NT2/D1 (cell line): Measurements from ENCODE around the gene ARF1.

Experiments
- DNase-seq: peaks from one replicate; pipeline ENCODE4 v3.0.0-alpha.2; 2011; ENCODE audit warnings: low read depth, low spot score
- H3K27me3 ChIP-seq: 2 replicates; pipeline ENCODE4 v1.6.0; 2011; ENCODE audit warnings: mild to moderate bottlenecking; ENCODE audit not compliant: insufficient read length, insufficient read depth
- H3K36me3 ChIP-seq: 2 replicates; pipeline ENCODE4 v1.6.1; 2011; ENCODE audit warnings: mild to moderate bottlenecking, low read length, mixed read lengths; ENCODE audit not compliant: insufficient read depth, insufficient read length
- H3K4me1 ChIP-seq: 2 replicates; pipeline ENCODE4 v1.5.1; 2011; ENCODE audit not compliant: insufficient read depth, insufficient read length
- H3K4me3 ChIP-seq: 2 replicates; pipeline ENCODE4 v1.5.1; 2011; ENCODE audit warnings: low read depth; ENCODE audit not compliant: insufficient read length
- H3K9ac ChIP-seq: 2 replicates; pipeline ENCODE4 v1.6.0; 2011; ENCODE audit warnings: low read depth; ENCODE audit not compliant: insufficient read length
- H3K9me3 ChIP-seq: 2 replicates; pipeline ENCODE4 v1.5.1; 2011; ENCODE audit warnings: mild to moderate bottlenecking, low read length; ENCODE audit not compliant: insufficient read depth
- SUZ12 ChIP-seq: IDR thresholded peaks from 2 replicates; pipeline ENCODE4 v1.6.1; 2011; ENCODE audit not compliant: insufficient read length, insufficient read depth; ENCODE audit errors: extremely low read depth
- YY1 ChIP-seq: IDR thresholded peaks from 2 replicates; pipeline ENCODE4 v1.6.1; 2011; ENCODE audit not compliant: insufficient read length, insufficient read depth
- ZNF274 ChIP-seq: IDR thresholded peaks from 2 replicates; pipeline ENCODE4 v1.6.1; 2011; ENCODE audit warnings: mild to moderate bottlenecking, low read depth, low read length

ARF1 gene

GRCh38 chr1:228045405-228045804, 37.1 kb upstream of the ARF1 start:
- no peak for TF ChIP-seq SUZ12
- TF ChIP-seq ZNF274 = no peak
- TF ChIP-seq YY1 = no peak
- Histone ChIP-seq H3K9ac (peak overlapping the region; percentile 57), H3K4me3 (no peak overlapping the region), H3K9me3 (no peaks in the 10 kb centered on the region), H3K36me3 (no peaks in the 10 kb centered on the region), H3K4me1 (peaks cover 36% of the 10 kb centered on the region), H3K27me3 (peaks cover 14% of the 10 kb centered on the region)
- no peak for DNase-seq

- no peak overlapping the region for H3K4me3 ChIP-seq
- TF ChIP-seq SUZ12 = no peak
- TF ChIP-seq ZNF274 = no peak
- no peak for TF ChIP-seq YY1
- H3K27me3 ChIP-seq = peaks cover 14% of the 10 kb centered on the region
- H3K9ac ChIP-seq = peak overlapping the region; percentile 57
- no peak for DNase-seq
- H3K4me1 ChIP-seq = peaks cover 36% of the 10 kb centered on the region
- no peaks in the 10 kb centered on the region for H3K9me3 ChIP-seq
- H3K36me3 ChIP-seq = no peaks in the 10 kb centered on the region
These were observed 36.6 kb upstream of the ARF1 start for GRCh38 chr1:228045871-228046270.

- no peak overlapping the region for H3K9ac ChIP-seq
- H3K27me3 ChIP-seq = peaks cover 6% of the 10 kb centered on the region
- no peak for DNase-seq
- H3K36me3 ChIP-seq = no peaks in the 10 kb centered on the region
- no peak overlapping the region for H3K4me3 ChIP-seq
- H3K9me3 ChIP-seq = no peaks in the 10 kb centered on the region
- peaks cover 36% of the 10 kb centered on the region for H3K4me1 ChIP-seq
- TF ChIP-seq YY1 (no peak), SUZ12 (no peak), ZNF274 (no peak)
These were observed 35.9 kb upstream of the ARF1 start for GRCh38 chr1:228046421-228047182.

GRCh38 chr1:228047183-228047466, 35.4 kb upstream of the ARF1 start:
- peaks cover 5% of the 10 kb centered on the region for H3K27me3 ChIP-seq
- no peaks in the 10 kb centered on the region for H3K9me3 ChIP-seq
- no peaks in the 10 kb centered on the region for H3K36me3 ChIP-seq
- no peak overlapping the region for H3K9ac ChIP-seq
- DNase-seq = no peak
- no peak overlapping the region for H3K4me3 ChIP-seq
- H3K4me1 ChIP-seq = peaks cover 36% of the 10 kb centered on the region
- TF ChIP-seq SUZ12 (no peak), YY1 (no peak), ZNF274 (no peak)

- TF ChIP-seq SUZ12 (no peak), ZNF274 (no peak), YY1 (no peak)
- H3K36me3 ChIP-seq = no peaks in the 10 kb centered on the region
- peaks cover 36% of the 10 kb centered on the region for H3K4me1 ChIP-seq
- no peak overlapping the region for H3K4me3 ChIP-seq
- peak overlapping the region; percentile 34 for H3K9ac ChIP-seq
- H3K27me3 ChIP-seq = no peaks in the 10 kb centered on the region
- H3K9me3 ChIP-seq = no peaks in the 10 kb centered on the region
- DNase-seq = no peak
These were observed 34.4 kb upstream of the ARF1 start for GRCh38 chr1:228048120-228048519.

GRCh38 chr1:228048659-228049298, 33.7 kb upstream of the ARF1 start:
- peaks cover 36% of the 10 kb centered on the region for H3K4me1 ChIP-seq
- no peak for DNase-seq
- H3K9ac ChIP-seq = no peak overlapping the region
- no peak overlapping the region for H3K4me3 ChIP-seq
- no peaks in the 10 kb centered on the region for H3K36me3 ChIP-seq
- H3K9me3 ChIP-seq = no peaks in the 10 kb centered on the region
- no peaks in the 10 kb centered on the region for H3K27me3 ChIP-seq
- TF ChIP-seq SUZ12 (no peak), YY1 (no peak), ZNF274 (no peak)

- Histone ChIP-seq H3K4me1 (peaks cover 24% of the 10 kb centered on the region), H3K4me3 (no peak overlapping the region), H3K9ac (no peak overlapping the region), H3K36me3 (no peaks in the 10 kb centered on the region), H3K9me3 (no peaks in the 10 kb centered on the region), H3K27me3 (peaks cover 4% of the 10 kb centered on the region)
- DNase-seq = no peak
- TF ChIP-seq SUZ12 (no peak), ZNF274 (no peak), YY1 (no peak)
These were observed 31.8 kb upstream of the ARF1 start for GRCh38 chr1:228050571-228051231.
